Muscle layer of duodenum (tissue), 2 donors: ENCODE measurements around the gene PLA1A.
"Not testable (repeated sequence)": the region's sequence is repeated elsewhere in the genome, so short reads cannot be mapped to it uniquely, and the experiment has no call there.

ENCODE experiments used
- H3K27ac ChIP-seq: one replicate; pipeline ENCODE4 v1.7.0; 2013; ENCODE audit warnings: mild to moderate bottlenecking, low read length
- H3K27me3 ChIP-seq: one replicate; pipeline ENCODE4 v1.7.0; 2013; ENCODE audit warnings: low read depth, mild to moderate bottlenecking, control low read depth, low read length
- H3K36me3 ChIP-seq, 2 donors: one replicate each; pipeline ENCODE4 v1.7.0; 2013; ENCODE audit warnings: low read length in 2 of 2, control low read depth in 1 of 2, mild to moderate bottlenecking in 1 of 2; ENCODE audit not compliant: insufficient read depth in 2 of 2, control insufficient read depth in 1 of 2
- H3K4me1 ChIP-seq, 2 donors: one replicate each; pipeline ENCODE4 v1.7.0; 2013; ENCODE audit warnings: low read length in 2 of 2, mild to moderate bottlenecking in 2 of 2, control low read depth in 1 of 2, moderate library complexity in 1 of 2; ENCODE audit not compliant: insufficient read depth in 2 of 2, control insufficient read depth in 1 of 2
- H3K4me3 ChIP-seq, 2 donors: one replicate each; pipeline ENCODE4 v1.7.0; 2013; ENCODE audit warnings: low read length in 2 of 2, low read depth in 1 of 2, mild to moderate bottlenecking in 1 of 2
- H3K9me3 ChIP-seq, 2 donors: one replicate each; pipeline ENCODE4 v1.7.0; 2013; ENCODE audit warnings: low read length in 2 of 2, control low read depth in 1 of 2, mild to moderate bottlenecking in 1 of 2; ENCODE audit not compliant: control insufficient read depth in 1 of 2
- donor health status: healthy.

The PLA1A gene

GRCh38 chr3:119669906-119670570, 72.4 kb downstream of the PLA1A start:
- H3K4me3 ChIP-seq = no peak overlapping the region
- no peaks in the 10 kb centered on the region for H3K9me3 ChIP-seq
- no peaks in the 10 kb centered on the region for H3K4me1 ChIP-seq
- H3K36me3 ChIP-seq = peaks cover 23 to 28% of the 10 kb centered on the region in 2 donors
- no peak overlapping the region for H3K27ac ChIP-seq
- H3K27me3 ChIP-seq = no peaks in the 10 kb centered on the region

DNA sequence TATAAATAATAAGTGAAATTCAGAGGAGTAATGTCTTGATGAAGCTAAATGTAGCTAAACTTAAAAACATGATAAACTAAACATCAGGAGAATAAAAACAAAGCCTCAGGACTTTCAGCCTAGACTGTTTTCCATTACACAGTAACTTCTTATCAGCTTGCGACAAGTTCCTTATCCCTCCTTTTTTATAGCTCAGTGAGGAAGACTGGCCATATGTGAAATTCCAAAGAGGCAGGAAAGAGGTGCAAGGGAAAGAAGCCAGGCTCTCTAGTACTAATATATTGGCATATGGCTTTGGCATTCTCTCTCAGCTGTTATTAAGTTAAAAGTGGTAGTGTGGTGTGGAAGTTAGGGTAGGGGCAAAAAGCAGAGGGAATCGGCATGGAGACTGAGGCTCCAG, 75.1 kb downstream of the PLA1A start:
- Histone ChIP-seq H3K4me1 (peaks cover 8% of the 10 kb centered on the region in 2 donors), H3K4me3 (no peak overlapping the region), H3K36me3 (peaks cover 23 to 28% of the 10 kb centered on the region in 2 donors), H3K27me3 (no peaks in the 10 kb centered on the region), H3K9me3 (no peaks in the 10 kb centered on the region), H3K27ac (no peak overlapping the region)

- Histone ChIP-seq H3K9me3 (no peaks in the 10 kb centered on the region), H3K4me1 (peaks cover 8% of the 10 kb centered on the region in 2 donors), H3K27ac (no peak overlapping the region), H3K27me3 (no peaks in the 10 kb centered on the region), H3K4me3 (no peak overlapping the region), H3K36me3 (peaks cover 23 to 25% of the 10 kb centered on the region in 2 donors)
Measured at GRCh38 chr3:119673875-119674274, 76.2 kb downstream of the PLA1A start.

GRCh38 chr3:119675188-119675874, 77.6 kb downstream of the PLA1A start:
- Histone ChIP-seq H3K27ac (peak overlapping the region; percentile 94), H3K27me3 (no peaks in the 10 kb centered on the region), H3K9me3 (no peaks in the 10 kb centered on the region), H3K36me3 (peaks cover 19 to 25% of the 10 kb centered on the region in 2 donors), H3K4me3 (peak overlapping the region; percentile 70 to 82), H3K4me1 (peaks cover 8% of the 10 kb centered on the region in 2 donors)

DNA sequence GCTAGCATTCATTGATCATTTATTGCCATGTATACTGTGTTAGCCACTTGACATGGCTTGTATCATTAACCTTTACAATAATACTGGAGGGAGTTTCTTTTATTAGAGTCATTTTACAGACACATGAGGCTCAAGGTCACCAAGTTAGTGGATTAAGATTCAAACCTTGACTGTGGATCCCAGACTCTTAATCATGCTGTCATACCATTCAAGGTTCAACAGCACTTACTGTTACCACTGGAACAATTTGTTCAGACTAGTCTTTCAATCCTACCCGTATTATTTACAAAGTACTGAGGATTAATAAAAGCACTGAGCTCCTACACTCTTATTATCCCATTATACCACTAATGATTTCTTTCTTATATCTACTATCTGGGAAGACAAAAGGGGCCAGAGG, 78.3 kb downstream of the PLA1A start:
- no peaks in the 10 kb centered on the region for H3K9me3 ChIP-seq
- H3K4me1 ChIP-seq = peaks cover 8% of the 10 kb centered on the region in 2 donors
- H3K4me3 ChIP-seq = peak overlapping the region; percentile 70 to 82
- H3K27me3 ChIP-seq = no peaks in the 10 kb centered on the region
- H3K27ac ChIP-seq = peak overlapping the region; percentile 94
- H3K36me3 ChIP-seq = peaks cover 19 to 24% of the 10 kb centered on the region in 2 donors

- H3K27ac ChIP-seq = peak within 1 kb of the TSS; percentile 94
- H3K36me3 ChIP-seq = peaks cover 12 to 16% of the 10 kb centered on the region in 2 donors
- H3K4me1 ChIP-seq = peaks cover 8% of the 10 kb centered on the region in 2 donors
- no peaks in the 10 kb centered on the region for H3K9me3 ChIP-seq
- no peaks in the 10 kb centered on the region for H3K27me3 ChIP-seq
- H3K4me3 ChIP-seq = peak within 1 kb of the TSS; percentile 70 to 88
Measured at GRCh38 chr3:119676771-119677640, 79.3 kb downstream of the PLA1A start, which contains the start of gene COX17. Gene COX17 (minus strand): TSS chr3:119677406. CDS start chr3:119677310, 96 bp downstream.

DNA sequence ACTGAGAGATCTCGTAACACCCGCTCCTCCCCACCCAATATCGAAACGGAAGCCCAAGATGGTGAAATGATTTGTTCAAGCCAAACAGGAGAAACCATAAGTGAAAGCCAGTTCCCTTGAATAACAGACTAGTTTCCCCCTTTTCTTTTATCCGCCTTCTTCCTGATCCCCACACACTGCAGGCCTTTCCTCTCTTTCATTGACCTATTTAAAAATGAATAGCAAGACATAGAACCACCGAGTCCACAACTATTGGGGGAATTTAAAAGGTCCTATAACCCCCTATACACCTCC, 79.9 kb downstream of the PLA1A start:
- Histone ChIP-seq H3K4me1 (peaks cover 8% of the 10 kb centered on the region in 2 donors), H3K27me3 (no peaks in the 10 kb centered on the region), H3K36me3 (peaks cover 12 to 16% of the 10 kb centered on the region in 2 donors), H3K9me3 (no peaks in the 10 kb centered on the region), H3K4me3 (peak overlapping the region; percentile 70 to 88), H3K27ac (peak overlapping the region; percentile 90)

- H3K27me3 ChIP-seq, H3K4me3 ChIP-seq, H3K9me3 ChIP-seq, H3K4me1 ChIP-seq, H3K27ac ChIP-seq: not testable (repeated sequence)
- peaks cover 10 to 11% of the 10 kb centered on the region in 2 donors for H3K36me3 ChIP-seq
Measured at GRCh38 chr3:119678209-119678608, 80.5 kb downstream of the PLA1A start.
